Measurements from ENCODE around the gene DDX10. TPM values are rescaled to one million over a fixed set of nuclear protein-coding genes. Genes with fewer than 3 reads are reported as not detected.

The DDX10 gene
- total RNA-seq, 1 donor = 20.3 TPM

DNA sequence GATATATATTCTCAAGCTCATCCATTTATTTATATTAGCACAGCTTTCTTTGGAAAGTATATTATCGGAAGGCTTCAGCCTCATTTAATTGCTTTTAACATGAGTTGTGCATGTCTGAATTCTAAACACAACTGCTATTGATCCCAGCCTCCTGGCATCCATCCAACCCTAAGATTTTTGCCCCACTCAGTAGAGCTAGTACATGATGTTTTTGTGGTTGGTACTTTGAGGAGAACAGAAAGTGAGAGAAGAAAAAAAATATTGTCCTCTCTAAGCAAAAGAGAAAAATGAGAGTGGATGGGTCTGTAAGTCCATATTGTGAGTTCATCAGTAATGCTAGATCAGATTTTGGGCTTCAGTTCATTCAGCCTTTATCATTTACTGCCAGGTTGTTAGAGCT lies 198.7 kb downstream of the DDX10 start:
- TF ChIP-seq, protein P1, sequence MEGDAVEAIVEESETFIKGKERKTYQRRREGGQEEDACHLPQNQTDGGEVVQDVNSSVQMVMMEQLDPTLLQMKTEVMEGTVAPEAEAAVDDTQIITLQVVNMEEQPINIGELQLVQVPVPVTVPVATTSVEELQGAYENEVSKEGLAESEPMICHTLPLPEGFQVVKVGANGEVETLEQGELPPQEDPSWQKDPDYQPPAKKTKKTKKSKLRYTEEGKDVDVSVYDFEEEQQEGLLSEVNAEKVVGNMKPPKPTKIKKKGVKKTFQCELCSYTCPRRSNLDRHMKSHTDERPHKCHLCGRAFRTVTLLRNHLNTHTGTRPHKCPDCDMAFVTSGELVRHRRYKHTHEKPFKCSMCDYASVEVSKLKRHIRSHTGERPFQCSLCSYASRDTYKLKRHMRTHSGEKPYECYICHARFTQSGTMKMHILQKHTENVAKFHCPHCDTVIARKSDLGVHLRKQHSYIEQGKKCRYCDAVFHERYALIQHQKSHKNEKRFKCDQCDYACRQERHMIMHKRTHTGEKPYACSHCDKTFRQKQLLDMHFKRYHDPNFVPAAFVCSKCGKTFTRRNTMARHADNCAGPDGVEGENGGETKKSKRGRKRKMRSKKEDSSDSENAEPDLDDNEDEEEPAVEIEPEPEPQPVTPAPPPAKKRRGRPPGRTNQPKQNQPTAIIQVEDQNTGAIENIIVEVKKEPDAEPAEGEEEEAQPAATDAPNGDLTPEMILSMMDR (IDR thresholded peaks at IDR 0.05; ENCODE audit: insufficient read depth, low read depth, low read length) = no peak
- H3K4me3 ChIP-seq (ENCODE audit: low read depth, low read length) = no peak overlapping the region
- DNase-seq (ENCODE audit: low read depth) = no peak

DNA sequence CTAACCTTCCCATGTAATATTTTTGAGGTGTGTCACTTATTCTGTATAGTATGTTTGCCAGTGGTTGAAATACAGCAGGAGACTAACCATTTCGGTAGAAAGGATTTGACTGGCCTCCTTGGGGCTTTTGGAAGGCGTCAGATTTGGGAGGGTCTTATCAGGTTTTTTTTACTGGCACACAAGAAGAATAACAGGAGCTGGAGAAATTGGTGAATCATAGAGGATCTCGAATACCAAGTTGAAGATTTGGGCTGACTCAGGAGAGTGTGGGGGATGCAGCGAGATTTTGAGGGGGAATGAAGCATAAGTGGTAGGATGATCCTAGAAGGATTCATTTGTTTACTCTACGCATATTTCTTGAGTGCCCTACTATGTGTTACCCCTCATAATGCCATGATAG lies 200.5 kb downstream of the DDX10 start:
- no peak overlapping the region for H3K4me3 ChIP-seq (ENCODE audit: low read depth, low read length)
- TF ChIP-seq, protein P1 (IDR thresholded peaks at IDR 0.05; ENCODE audit: insufficient read depth, low read depth, low read length) = no peak
- DNase-seq (ENCODE audit: low read depth) = no peak

DNA sequence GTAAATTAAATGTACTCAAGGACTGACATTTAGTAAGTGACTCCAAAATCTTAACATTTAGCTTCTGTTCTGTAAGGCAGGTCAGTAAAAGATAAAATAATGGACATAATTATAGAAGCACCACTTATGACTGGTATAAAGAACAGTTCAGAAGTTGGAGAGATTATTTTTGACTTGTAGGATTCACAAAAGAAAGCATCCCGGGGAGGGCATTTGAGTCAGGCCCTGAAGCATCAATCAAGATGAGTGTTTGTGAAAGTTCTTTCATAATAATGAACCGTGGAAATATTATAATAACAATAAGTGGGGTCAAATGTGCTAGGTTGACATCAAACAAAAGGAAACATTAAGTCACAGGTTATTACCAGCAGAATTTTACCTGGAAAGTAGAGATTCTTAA lies 201.9 kb downstream of the DDX10 start:
- TF ChIP-seq, protein P1 (IDR thresholded peaks at IDR 0.05; ENCODE audit: insufficient read depth, low read depth, low read length) = no peak
- no peak overlapping the region for H3K4me3 ChIP-seq (ENCODE audit: low read depth, low read length)
- no peak for DNase-seq (ENCODE audit: low read depth)

DNA sequence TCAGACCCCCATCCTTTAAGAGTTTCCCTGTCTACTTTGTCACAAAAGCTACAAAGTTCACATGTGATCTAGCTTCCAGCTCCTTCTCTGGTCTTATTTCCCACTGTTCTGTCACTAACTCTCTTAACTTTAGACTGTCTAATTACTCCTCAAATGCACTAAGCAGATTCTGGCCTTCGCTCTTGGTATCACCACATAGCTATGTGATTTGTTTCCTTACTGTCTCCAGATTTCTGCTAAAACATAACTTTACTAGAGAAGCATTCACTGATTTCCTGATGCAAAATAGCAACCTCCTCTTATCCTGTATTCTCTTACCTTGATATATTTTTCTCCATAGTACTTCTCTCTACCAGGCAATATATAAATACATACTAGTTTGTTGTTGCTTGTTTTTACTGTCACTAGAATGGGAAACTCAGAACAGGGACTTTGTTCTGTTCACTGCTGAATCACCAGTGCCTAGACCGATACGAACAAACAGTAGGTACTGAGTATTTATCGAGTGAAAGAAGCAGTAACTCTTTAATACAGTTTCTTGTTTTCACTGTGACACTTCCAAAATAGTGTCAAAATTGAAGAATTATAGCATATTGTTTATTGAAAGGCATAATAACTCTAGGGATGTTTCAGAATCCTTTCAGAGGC lies 205.6 kb downstream of the DDX10 start:
- H3K4me3 ChIP-seq (ENCODE audit: low read depth, low read length) = no peak overlapping the region

DNA sequence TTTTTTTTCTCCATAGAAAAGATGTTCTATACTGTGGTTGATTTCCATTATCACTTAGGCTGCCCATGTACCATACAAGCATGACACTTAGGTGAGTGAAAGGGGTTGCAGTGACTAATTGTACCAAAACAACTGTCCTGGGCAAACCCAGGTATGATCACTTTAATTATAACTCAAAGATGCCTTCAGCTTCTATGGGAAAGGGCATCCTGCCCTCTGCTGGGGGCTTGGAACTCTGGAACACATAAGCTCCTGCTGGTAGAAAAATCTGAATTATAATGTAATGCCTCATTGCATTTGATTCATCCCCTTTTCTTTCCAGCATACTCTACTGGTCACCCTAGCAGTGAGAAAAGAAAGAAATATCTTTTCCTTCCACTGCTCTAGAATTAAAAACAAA lies 206.3 kb downstream of the DDX10 start:
- TF ChIP-seq, protein P1 (IDR thresholded peaks at IDR 0.05; ENCODE audit: insufficient read depth, low read depth, low read length) = peak; percentile 75
- DNase-seq (ENCODE audit: low read depth) = peak; percentile 74
- H3K4me3 ChIP-seq (ENCODE audit: low read depth, low read length) = no peak overlapping the region

More for the DNA sequence above, 205.6 kb downstream of the DDX10 start:
- TF ChIP-seq, protein P1 (IDR thresholded peaks at IDR 0.05; ENCODE audit: insufficient read depth, low read depth, low read length) = no peak
- DNase-seq (ENCODE audit: low read depth) = peak; percentile 66

DNA sequence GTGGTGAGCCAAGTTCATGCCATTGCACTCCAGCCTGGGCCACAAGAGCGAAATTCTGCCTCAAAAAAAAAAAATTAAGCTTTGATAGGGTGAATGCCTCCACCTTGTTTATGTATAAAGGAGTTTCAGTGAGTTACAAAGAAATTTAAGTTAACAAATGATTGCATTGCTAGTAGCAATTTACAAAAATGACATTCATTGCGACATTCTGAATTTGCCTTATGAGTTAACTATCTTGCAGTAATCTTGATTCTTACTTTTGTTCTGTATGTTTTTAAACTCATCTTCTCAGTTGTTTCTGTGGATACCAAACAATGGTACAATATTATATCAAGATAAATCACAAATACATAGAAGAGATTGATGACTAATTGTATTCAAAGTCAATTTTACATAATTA lies 207.0 kb downstream of the DDX10 start:
- no peak for DNase-seq (ENCODE audit: low read depth)
- H3K4me3 ChIP-seq (ENCODE audit: low read depth, low read length) = no peak overlapping the region
- TF ChIP-seq, protein P1 (IDR thresholded peaks at IDR 0.05; ENCODE audit: insufficient read depth, low read depth, low read length) = no peak

DNA sequence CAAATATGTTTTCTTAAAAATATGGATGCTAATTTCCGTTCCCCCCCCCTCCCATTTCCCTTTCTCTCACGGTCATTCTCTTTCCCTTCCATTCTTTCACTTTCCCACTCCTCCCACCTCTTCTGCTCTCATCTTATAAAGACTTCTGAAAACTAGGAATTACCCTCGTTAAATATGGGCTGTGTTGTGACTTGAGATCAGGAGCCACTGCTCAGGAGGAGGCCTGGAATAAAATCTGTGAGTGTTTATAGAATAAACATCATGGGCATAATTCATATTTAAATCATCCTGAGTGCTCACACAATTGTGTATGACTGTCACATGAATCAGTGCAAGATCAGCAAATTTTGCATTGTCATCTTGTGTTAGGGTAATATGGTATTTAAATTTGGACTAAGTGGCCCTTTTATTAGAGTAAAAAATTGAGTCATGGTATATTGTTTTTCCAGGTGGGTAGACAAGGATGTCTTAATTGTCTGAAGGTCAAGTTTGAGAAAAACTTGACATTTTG lies 208.0 kb downstream of the DDX10 start:
- TF ChIP-seq, protein P1 (IDR thresholded peaks at IDR 0.05; ENCODE audit: insufficient read depth, low read depth, low read length) = no peak
- no peak overlapping the region for H3K4me3 ChIP-seq (ENCODE audit: low read depth, low read length)
- DNase-seq (ENCODE audit: low read depth) = no peak
